Measurements from ENCODE around the gene MRTFA.

MRTFA gene

GRCh38 chr22:40477683-40478337 lies 158.7 kb downstream of the MRTFA start:
- TF ChIP-seq CTCF (IDR thresholded peaks at IDR 0.05; ENCODE audit: extremely low read depth, missing control alignments): no peak
- DNase-seq (ENCODE audit: low spot score): no peak

GRCh38 chr22:40476341-40476740 lies 160.2 kb downstream of the MRTFA start:
- DNase-seq (ENCODE audit: low spot score): no peak
- no peak for TF ChIP-seq CTCF (IDR thresholded peaks at IDR 0.05; ENCODE audit: extremely low read depth, missing control alignments)

GRCh38 chr22:40473703-40474102 lies 162.8 kb downstream of the MRTFA start:
- no peak for DNase-seq (ENCODE audit: low spot score)
- TF ChIP-seq CTCF (IDR thresholded peaks at IDR 0.05; ENCODE audit: extremely low read depth, missing control alignments): no peak

GRCh38 chr22:40472579-40472978 lies 163.9 kb downstream of the MRTFA start:
- no peak for DNase-seq (ENCODE audit: low spot score)
- TF ChIP-seq CTCF (IDR thresholded peaks at IDR 0.05; ENCODE audit: extremely low read depth, missing control alignments): no peak

- no peak for TF ChIP-seq CTCF (IDR thresholded peaks at IDR 0.05; ENCODE audit: extremely low read depth, missing control alignments)
Observed at GRCh38 chr22:40472051-40472450, 164.5 kb downstream of the MRTFA start.

GRCh38 chr22:40469181-40469580 lies 167.3 kb downstream of the MRTFA start:
- TF ChIP-seq CTCF (IDR thresholded peaks at IDR 0.05; ENCODE audit: extremely low read depth, missing control alignments): no peak
- no peak for DNase-seq (ENCODE audit: low spot score)

More at GRCh38 chr22:40472051-40472450, 164.5 kb downstream of the MRTFA start:
- no peak for DNase-seq (ENCODE audit: low spot score)

GRCh38 chr22:40468616-40469015 lies 167.9 kb downstream of the MRTFA start:
- TF ChIP-seq CTCF (IDR thresholded peaks at IDR 0.05; ENCODE audit: extremely low read depth, missing control alignments): no peak
- DNase-seq (ENCODE audit: low spot score): no peak

Data from GM20000 (cell line).